HCT116 (cell line): ENCODE results near the gene CORO6. TPM values are rescaled to one million over a fixed set of nuclear protein-coding genes. Genes with fewer than 3 reads are reported as not detected.

Experiments used
- ATAC-seq: fragments of 200-7000 bp; cut with Tn5 transposase; 2 replicates; pipeline ENCODE4 v1.9.1; 2020; ENCODE audit warnings: mild to moderate bottlenecking, moderate library complexity
- BruUV-seq: library from RNA; stranded (reverse); fragments of 400-500 nt; replicated peaks from 2 replicates; lab custom pipeline; 2021; lab: Mats Ljungman, UMichigan
- CTCF ChIA-PET: fragments of 300-600 bp; sonication (Branson Sonifier 250); formaldehyde crosslinking; loops from one replicate; lab custom pipeline; 2021; ENCODE audit warnings: antibody characterized with exemption; lab: Charles Lee
- POLR2A ChIA-PET: fragments of 300-600, 350-600 bp; sonication (Branson Sonifier 250); formaldehyde crosslinking; loops from one replicate; lab custom pipeline; 2021; ENCODE audit warnings: antibody characterized with exemption; lab: Charles Lee
- RAD21 ChIA-PET, 2 experiments: fragments of 300-600 bp; sonication (Branson Sonifier 250); formaldehyde crosslinking; loops; one replicate each; lab custom pipeline; 2023; ENCODE audit warnings: low total read pairs in 2 of 2; ENCODE audit not compliant: uncharacterized antibody in 2 of 2, unreplicated experiment in 2 of 2, low non-redundant PET in 1 of 2; lab: Charles Lee
- DNase-seq: peaks from one replicate; pipeline ENCODE4 v3.0.0-alpha.2; 2010; ENCODE audit warnings: low read depth, low spot score
- H2AFZ ChIP-seq: fragments of 200-600 bp; shearing (Covaris generic), sonication (generic); 2 replicates; pipeline ENCODE4 v1.6.1; 2017; ENCODE audit warnings: low read depth, mixed run types, mixed read lengths, antibody characterized with exemption, low read length; ENCODE audit not compliant: poor library complexity, severe bottlenecking
- H3K27ac ChIP-seq: 2 replicates; pipeline ENCODE4 v1.5.1; 2012; ENCODE audit warnings: low read depth, low read length
- H3K27me3 ChIP-seq: fragments of 200-600 bp; sonication (generic); 2 replicates; pipeline ENCODE4 v1.6.1; 2016; ENCODE audit warnings: mixed run types, low read length, mixed read lengths; ENCODE audit not compliant: insufficient read depth
- H3K36me3 ChIP-seq, 2 experiments: fragments of 200-500 bp in 1 of 2; fragments of 200-600 bp in 1 of 2; sonication (Bioruptor generic) in 1 of 2; sonication (generic) in 1 of 2; 2 replicates each; pipeline versions ENCODE4 v1.5.1 to v1.6.1; 2014 to 2016; ENCODE audit warnings: low read length in 2 of 2, inconsistent platforms in 1 of 2, mixed read lengths in 1 of 2, mixed run types in 1 of 2; ENCODE audit not compliant: insufficient read depth in 2 of 2, control insufficient read depth in 1 of 2
- H3K4me1 ChIP-seq, 2 experiments: fragments of 200-600 bp in 1 of 2; sonication (generic) in 1 of 2; 2 replicates each; pipeline versions ENCODE4 v1.5.1 to v1.6.1; 2012 to 2017; ENCODE audit warnings: low read length in 2 of 2, inconsistent platforms in 1 of 2, mild to moderate bottlenecking in 1 of 2, mixed read lengths in 1 of 2, mixed run types in 1 of 2, moderate library complexity in 1 of 2; ENCODE audit not compliant: insufficient read depth in 2 of 2, control insufficient read depth in 1 of 2
- H3K4me2 ChIP-seq: fragments of 200-600 bp; sonication (generic); 2 replicates; pipeline ENCODE4 v1.6.1; 2017; ENCODE audit warnings: mixed run types, low read length, mixed read lengths
- H3K4me3 ChIP-seq, 2 experiments: fragments of 200-600 bp in 1 of 2; sonication (generic) in 1 of 2; replicated peaks in 1 of 2; 2 replicates each; pipeline ENCODE4 v1.5.1; 2011 to 2016; ENCODE audit warnings: low read length in 2 of 2, control low read depth in 1 of 2, low read depth in 1 of 2, mild to moderate bottlenecking in 1 of 2, mixed read lengths in 1 of 2, mixed run types in 1 of 2
- H3K79me2 ChIP-seq: fragments of 200-600 bp; sonication (generic); 2 replicates; pipeline ENCODE4 v1.6.1; 2017; ENCODE audit warnings: mild to moderate bottlenecking, mixed run types, low read length, moderate library complexity, mixed read lengths; ENCODE audit not compliant: insufficient read depth
- H3K9ac ChIP-seq: fragments of 200-600 bp; sonication (generic); 2 replicates; pipeline ENCODE4 v1.6.1; 2016; ENCODE audit warnings: low read length, mixed read lengths
- H3K9me2 ChIP-seq: fragments of 200-600 bp; sonication (generic), shearing (Covaris generic); 2 replicates; pipeline ENCODE4 v1.6.1; 2017; ENCODE audit warnings: mixed run types, mild to moderate bottlenecking, moderate library complexity; ENCODE audit not compliant: insufficient read depth
- H3K9me3 ChIP-seq, 2 experiments: fragments of 200-500 bp in 1 of 2; fragments of 200-600 bp in 1 of 2; sonication (Bioruptor generic) in 1 of 2; sonication (generic) in 1 of 2; 2 replicates each; pipeline ENCODE4 v1.6.1; 2014 to 2017; ENCODE audit warnings: low read length in 2 of 2, mixed read lengths in 2 of 2, inconsistent platforms in 1 of 2, low read depth in 1 of 2, mild to moderate bottlenecking in 1 of 2, mixed run types in 1 of 2, moderate library complexity in 1 of 2; ENCODE audit not compliant: control insufficient read depth in 1 of 2, insufficient read depth in 1 of 2
- H4K20me1 ChIP-seq: fragments of 200-600 bp; sonication (generic), shearing (Covaris generic); 2 replicates; pipeline ENCODE4 v1.6.1; 2017; ENCODE audit warnings: mixed run types, mild to moderate bottlenecking, moderate library complexity; ENCODE audit not compliant: insufficient read depth
- CBX3 ChIP-seq: IDR thresholded peaks from 2 replicates; pipeline ENCODE4 v1.6.1; 2012; ENCODE audit warnings: low read depth
- EGR1 ChIP-seq: IDR thresholded peaks from 2 replicates; pipeline ENCODE4 v1.6.1; 2012; ENCODE audit warnings: low read depth
- JUND ChIP-seq: IDR thresholded peaks from 2 replicates; pipeline ENCODE4 v1.6.1; 2012
- SRF ChIP-seq: IDR thresholded peaks from 2 replicates; pipeline ENCODE4 v1.6.1; 2012; ENCODE audit warnings: low read depth
- TCF7L2 ChIP-seq: IDR thresholded peaks from 2 replicates; pipeline ENCODE4 v1.7.0; 2011; ENCODE audit warnings: borderline replicate concordance, inconsistent platforms; ENCODE audit not compliant: insufficient read depth, insufficient read length; ENCODE audit errors: extremely low read depth
- ZFX ChIP-seq: fragments of 450-650 bp; IDR thresholded peaks from 2 replicates; pipeline ENCODE4 v1.6.1; 2017
- intact Hi-C: fragments of 100-400 bp; cut with micrococcal nuclease; formaldehyde crosslinking; loops from 2 replicates; pipeline ENCODE4 v1.10.0; 2022
- total RNA-seq: library from RNA; stranded (reverse); gene quantifications from one replicate; pipeline ENCODE4 v1.2.1, GENCODE V29; 2021; ENCODE audit not compliant: unreplicated experiment
- TF ChIP-seq, protein P1 (sequence below), 3 experiments: fragments of 200-600 bp in 1 of 3; sonication (generic) in 1 of 3; IDR thresholded peaks in 2 of 3; conservative IDR thresholded peaks in 1 of 3; 2 replicates each; pipeline ENCODE4 v1.5.1; 2012 to 2017; ENCODE audit warnings: low read depth in 2 of 3, low read length in 2 of 3, antibody characterized with exemption in 1 of 3, borderline replicate concordance in 1 of 3, control low read depth in 1 of 3, mild to moderate bottlenecking in 1 of 3, mixed read lengths in 1 of 3, mixed run types in 1 of 3, moderate library complexity in 1 of 3; ENCODE audit not compliant: insufficient read depth in 1 of 3
- TF ChIP-seq, protein P2 (sequence below): IDR thresholded peaks from 2 replicates; pipeline ENCODE4 v1.6.1; 2012; ENCODE audit warnings: low read depth

Gene CORO6
- total RNA-seq, 1 experiment from 2014 or later: 8.7 TPM

DNA sequence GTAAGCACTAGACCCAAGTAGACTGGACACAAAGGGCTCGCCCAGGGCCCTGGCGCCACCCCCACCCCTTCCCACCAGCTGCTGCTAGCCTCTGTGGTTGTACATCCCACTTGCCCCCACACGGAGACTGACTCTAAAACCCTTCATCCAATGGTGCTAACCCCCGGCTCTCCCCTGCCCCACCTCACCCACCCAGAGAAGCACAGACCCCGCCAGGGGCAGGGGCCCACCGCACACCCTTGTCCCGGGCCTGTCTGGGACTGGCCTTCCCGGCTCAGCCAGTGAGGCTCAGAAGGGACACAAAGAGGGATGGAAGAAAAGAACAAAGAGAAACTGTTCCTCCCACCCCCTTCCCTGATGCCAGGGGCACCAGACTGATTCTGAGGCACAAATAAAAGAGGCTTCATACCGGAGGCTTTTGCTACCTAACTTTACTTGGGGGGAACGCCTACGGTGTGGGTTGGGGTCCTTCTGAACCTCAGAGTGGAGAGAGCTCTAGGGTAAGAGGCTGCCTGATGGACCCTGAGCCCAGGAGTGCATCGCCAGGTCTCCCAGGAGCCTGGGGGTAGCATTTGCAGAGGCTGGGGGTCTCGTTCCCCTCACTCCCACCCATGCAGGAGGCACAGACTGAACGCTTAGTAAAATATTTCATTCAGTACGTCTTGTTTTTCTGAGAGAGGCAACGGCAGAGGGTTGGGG is 8.2 kb downstream of the CORO6 start:
- Histone ChIP-seq H4K20me1 (no peaks in the 10 kb centered on the region), H3K27me3 (no peaks in the 10 kb centered on the region), H3K9ac (no peak overlapping the region), H3K9me3 (no peaks in the 10 kb centered on the region), H3K36me3 (no peaks in the 10 kb centered on the region), H3K4me2 (no peak overlapping the region), H3K27ac (no peak overlapping the region), H2AFZ (no peak overlapping the region), H3K4me3 (no peak overlapping the region), H3K9me2 (no peaks in the 10 kb centered on the region), H3K79me2 (no peaks in the 10 kb centered on the region), H3K4me1 (peaks cover 22 to 38% of the 10 kb centered on the region in 2 experiments)
- ATAC-seq (no peak), DNase-seq (no peak)
- ChIA-PET RAD21 (interaction anchor here in 1 of 2 experiments (0.6 kb wide), 2 partner anchors 11 to 235 kb away, joined by 3 to 4 read pairs; no protein-coding TSS in a partner anchor), CTCF (interaction anchor here (4.2 kb wide), 1 partner anchor 23 kb away, joined by 57 read pairs; the partner anchor contains the start of gene ANKRD13B), POLR2A (no interaction called here)
- intact Hi-C loops: no loop called here
- TF ChIP-seq EGR1: no peak
- no peak for TF ChIP-seq SRF
- TF ChIP-seq JUND: no peak
- TF ChIP-seq, protein P1, sequence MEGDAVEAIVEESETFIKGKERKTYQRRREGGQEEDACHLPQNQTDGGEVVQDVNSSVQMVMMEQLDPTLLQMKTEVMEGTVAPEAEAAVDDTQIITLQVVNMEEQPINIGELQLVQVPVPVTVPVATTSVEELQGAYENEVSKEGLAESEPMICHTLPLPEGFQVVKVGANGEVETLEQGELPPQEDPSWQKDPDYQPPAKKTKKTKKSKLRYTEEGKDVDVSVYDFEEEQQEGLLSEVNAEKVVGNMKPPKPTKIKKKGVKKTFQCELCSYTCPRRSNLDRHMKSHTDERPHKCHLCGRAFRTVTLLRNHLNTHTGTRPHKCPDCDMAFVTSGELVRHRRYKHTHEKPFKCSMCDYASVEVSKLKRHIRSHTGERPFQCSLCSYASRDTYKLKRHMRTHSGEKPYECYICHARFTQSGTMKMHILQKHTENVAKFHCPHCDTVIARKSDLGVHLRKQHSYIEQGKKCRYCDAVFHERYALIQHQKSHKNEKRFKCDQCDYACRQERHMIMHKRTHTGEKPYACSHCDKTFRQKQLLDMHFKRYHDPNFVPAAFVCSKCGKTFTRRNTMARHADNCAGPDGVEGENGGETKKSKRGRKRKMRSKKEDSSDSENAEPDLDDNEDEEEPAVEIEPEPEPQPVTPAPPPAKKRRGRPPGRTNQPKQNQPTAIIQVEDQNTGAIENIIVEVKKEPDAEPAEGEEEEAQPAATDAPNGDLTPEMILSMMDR (IDR thresholded peaks at IDR 0.05 in 2 of 3, conservative IDR thresholded peaks at IDR 0.05 in 1 of 3; ENCODE audit: borderline replicate concordance in 1 of 3, insufficient read depth in 1 of 3, low read depth in 2 of 3, low read length in 2 of 3): no peak
- TF ChIP-seq CBX3: no peak
- no peak for TF ChIP-seq ZFX
- TF ChIP-seq, protein P2, sequence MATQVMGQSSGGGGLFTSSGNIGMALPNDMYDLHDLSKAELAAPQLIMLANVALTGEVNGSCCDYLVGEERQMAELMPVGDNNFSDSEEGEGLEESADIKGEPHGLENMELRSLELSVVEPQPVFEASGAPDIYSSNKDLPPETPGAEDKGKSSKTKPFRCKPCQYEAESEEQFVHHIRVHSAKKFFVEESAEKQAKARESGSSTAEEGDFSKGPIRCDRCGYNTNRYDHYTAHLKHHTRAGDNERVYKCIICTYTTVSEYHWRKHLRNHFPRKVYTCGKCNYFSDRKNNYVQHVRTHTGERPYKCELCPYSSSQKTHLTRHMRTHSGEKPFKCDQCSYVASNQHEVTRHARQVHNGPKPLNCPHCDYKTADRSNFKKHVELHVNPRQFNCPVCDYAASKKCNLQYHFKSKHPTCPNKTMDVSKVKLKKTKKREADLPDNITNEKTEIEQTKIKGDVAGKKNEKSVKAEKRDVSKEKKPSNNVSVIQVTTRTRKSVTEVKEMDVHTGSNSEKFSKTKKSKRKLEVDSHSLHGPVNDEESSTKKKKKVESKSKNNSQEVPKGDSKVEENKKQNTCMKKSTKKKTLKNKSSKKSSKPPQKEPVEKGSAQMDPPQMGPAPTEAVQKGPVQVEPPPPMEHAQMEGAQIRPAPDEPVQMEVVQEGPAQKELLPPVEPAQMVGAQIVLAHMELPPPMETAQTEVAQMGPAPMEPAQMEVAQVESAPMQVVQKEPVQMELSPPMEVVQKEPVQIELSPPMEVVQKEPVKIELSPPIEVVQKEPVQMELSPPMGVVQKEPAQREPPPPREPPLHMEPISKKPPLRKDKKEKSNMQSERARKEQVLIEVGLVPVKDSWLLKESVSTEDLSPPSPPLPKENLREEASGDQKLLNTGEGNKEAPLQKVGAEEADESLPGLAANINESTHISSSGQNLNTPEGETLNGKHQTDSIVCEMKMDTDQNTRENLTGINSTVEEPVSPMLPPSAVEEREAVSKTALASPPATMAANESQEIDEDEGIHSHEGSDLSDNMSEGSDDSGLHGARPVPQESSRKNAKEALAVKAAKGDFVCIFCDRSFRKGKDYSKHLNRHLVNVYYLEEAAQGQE: no peak
- TF ChIP-seq TCF7L2: no peak
- BruUV-seq: no TSS peak
